ENCODE measurements around the gene B4GALT2. TPM values are rescaled to one million over a fixed set of nuclear protein-coding genes. Genes with fewer than 3 reads are reported as not detected.

Gene B4GALT2
- total RNA-seq, 1 experiment from 2014 or later, result 70.9 TPM

GRCh38 chr1:43957407-43958040 lies 21.5 kb upstream of the B4GALT2 start:
- Mint-ChIP-seq H3K4me1 (peaks cover 5 to 10% of the 10 kb centered on the region in 2 experiments), H3K27ac (no peak overlapping the region; a peak in 1 of 7 replicates), H3K36me3 (ENCODE audit: insufficient read depth in 1 of 3, low read depth in 3 of 3) (peaks cover 1 to 22% (median 16%) of the 10 kb centered on the region in 3 experiments; a peak in 5 of 7 replicates), H3K4me3 (no peak overlapping the region), H3K27me3 (ENCODE audit: low read depth) (no peaks in the 10 kb centered on the region), H3K9me3 (no peaks in the 10 kb centered on the region)
- no peak overlapping the region for H2AFZ ChIP-seq (ENCODE audit: low read length)
- no peak overlapping the region for H3K27ac ChIP-seq (ENCODE audit: insufficient read length, low read depth, low read length)
- H2BK20ac ChIP-seq (ENCODE audit: low read depth, low read length, poor library complexity, severe bottlenecking), result no peak overlapping the region
- H2BK15ac ChIP-seq (ENCODE audit: low read depth, low read length), result no peak overlapping the region
- DNase-seq, result no peak
- H3K79me2 ChIP-seq (ENCODE audit: insufficient read depth, low read length), result no peaks in the 10 kb centered on the region
- no peak overlapping the region for H3K14ac ChIP-seq (ENCODE audit: insufficient read depth, low read length)
- no peak for TF ChIP-seq CTCF (conservative IDR thresholded peaks at IDR 0.05)
- no peak overlapping the region for H4K5ac ChIP-seq (ENCODE audit: insufficient read length, low read depth, low read length)
- H4K91ac ChIP-seq (ENCODE audit: insufficient read length, low read depth, low read length), result no peak overlapping the region
- H3K4me2 ChIP-seq (ENCODE audit: insufficient read depth, insufficient read length, low read length), result no peak overlapping the region
- no peak overlapping the region for H3K56ac ChIP-seq (ENCODE audit: insufficient read length, low read depth, low read length)
- no peak overlapping the region for H3K23ac ChIP-seq (ENCODE audit: insufficient read length, low read depth, low read length)
- H3K9ac ChIP-seq (ENCODE audit: extremely low read depth, insufficient read length, low read length), result no peak overlapping the region
- no peaks in the 10 kb centered on the region for H3K79me1 ChIP-seq (ENCODE audit: insufficient read depth, low read depth, low read length, poor library complexity, severe bottlenecking)
- H3K4me1 ChIP-seq (ENCODE audit: insufficient read depth, low read length), result no peaks in the 10 kb centered on the region
- no peaks in the 10 kb centered on the region for H3K9me3 ChIP-seq (ENCODE audit: control insufficient read depth, low read depth, low read length)
- H4K8ac ChIP-seq (replicated peaks; ENCODE audit: insufficient read length, low read depth, low read length), result no peak overlapping the region
- no peak overlapping the region for H2BK120ac ChIP-seq (ENCODE audit: low read depth, low read length, poor library complexity, severe bottlenecking)
- WGBS (ENCODE audit: extremely low coverage, insufficient read length, low lambda C conversion rate), result no CpG with 5 or more reads among the region's 7 CpGs
- no peaks in the 10 kb centered on the region for H4K20me1 ChIP-seq (ENCODE audit: control insufficient read depth, insufficient read depth, insufficient read length)
- H3T11ph ChIP-seq (ENCODE audit: low read length), result no peak overlapping the region
- H3K27me3 ChIP-seq (ENCODE audit: insufficient read depth, low read length), result no peaks in the 10 kb centered on the region
- H2BK5ac ChIP-seq (ENCODE audit: insufficient read length, low read length), result no peak overlapping the region
- H2AK5ac ChIP-seq (ENCODE audit: insufficient read length, low read length), result no peak overlapping the region
- no peak overlapping the region for H2BK12ac ChIP-seq (ENCODE audit: insufficient read length, low read depth, low read length)
- no peak overlapping the region for H3K4ac ChIP-seq (ENCODE audit: low read depth, low read length)
- H3K18ac ChIP-seq (ENCODE audit: insufficient read length, low read depth, low read length), result no peak overlapping the region
- H3K23me2 ChIP-seq (ENCODE audit: insufficient read length, low read depth, low read length, poor library complexity, severe bottlenecking), result no peaks in the 10 kb centered on the region
